MM.1S (cell line): ENCODE results near the gene PLA2R1.

Experiments used
- EZH2phosphoT487 ChIP-seq: fragments of 300-600 bp; sonication (generic); IDR thresholded peaks from 2 replicates; pipeline ENCODE4 v1.6.1; 2018; ENCODE audit warnings: antibody characterized with exemption, low read length
- TF ChIP-seq, protein P1 (sequence below): fragments of 300-600 bp; sonication (generic); IDR thresholded peaks from 2 replicates; pipeline ENCODE4 v1.5.1; 2016; ENCODE audit warnings: antibody characterized with exemption, low read length, mixed read lengths

DNA sequence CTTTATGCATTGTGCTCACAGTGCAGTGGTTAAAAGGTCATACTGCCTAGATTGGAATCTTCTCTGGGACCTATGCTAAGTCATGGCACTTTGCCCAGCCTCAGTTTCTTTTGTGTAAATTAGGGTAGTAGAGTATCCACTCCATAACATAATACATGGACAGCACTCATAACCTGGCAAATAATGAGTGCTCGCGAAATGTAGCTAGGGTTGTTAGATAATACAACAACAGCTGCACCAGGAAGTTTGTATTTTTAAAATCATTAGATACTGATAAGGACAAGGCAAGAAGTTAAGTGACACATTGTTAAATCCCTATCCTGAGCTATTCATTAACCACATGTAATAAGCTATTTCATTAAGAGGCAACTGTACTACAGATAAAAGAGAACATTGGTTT, 13.8 kb upstream of the PLA2R1 start:
- TF ChIP-seq, protein P1, sequence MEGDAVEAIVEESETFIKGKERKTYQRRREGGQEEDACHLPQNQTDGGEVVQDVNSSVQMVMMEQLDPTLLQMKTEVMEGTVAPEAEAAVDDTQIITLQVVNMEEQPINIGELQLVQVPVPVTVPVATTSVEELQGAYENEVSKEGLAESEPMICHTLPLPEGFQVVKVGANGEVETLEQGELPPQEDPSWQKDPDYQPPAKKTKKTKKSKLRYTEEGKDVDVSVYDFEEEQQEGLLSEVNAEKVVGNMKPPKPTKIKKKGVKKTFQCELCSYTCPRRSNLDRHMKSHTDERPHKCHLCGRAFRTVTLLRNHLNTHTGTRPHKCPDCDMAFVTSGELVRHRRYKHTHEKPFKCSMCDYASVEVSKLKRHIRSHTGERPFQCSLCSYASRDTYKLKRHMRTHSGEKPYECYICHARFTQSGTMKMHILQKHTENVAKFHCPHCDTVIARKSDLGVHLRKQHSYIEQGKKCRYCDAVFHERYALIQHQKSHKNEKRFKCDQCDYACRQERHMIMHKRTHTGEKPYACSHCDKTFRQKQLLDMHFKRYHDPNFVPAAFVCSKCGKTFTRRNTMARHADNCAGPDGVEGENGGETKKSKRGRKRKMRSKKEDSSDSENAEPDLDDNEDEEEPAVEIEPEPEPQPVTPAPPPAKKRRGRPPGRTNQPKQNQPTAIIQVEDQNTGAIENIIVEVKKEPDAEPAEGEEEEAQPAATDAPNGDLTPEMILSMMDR: no peak
- TF ChIP-seq EZH2phosphoT487: no peak
